Esophagus muscularis mucosa (tissue), 4 donors: ENCODE measurements around the gene B4GALNT1. TPM values are rescaled to one million over a fixed set of nuclear protein-coding genes. Genes with fewer than 3 reads are reported as not detected.

Experiments used
- DNase-seq: peaks from one replicate; pipeline ENCODE4 v3.0.0-alpha.2; 2017; ENCODE audit errors: extremely low spot score
- H3K27ac ChIP-seq, 4 donors: fragments of 200-600 bp; sonication (generic); replicated peaks in 1 of 4; 1 replicate in 3 of 4; 2 replicates in 1 of 4; pipeline ENCODE4 v1.5.1; 2016 to 2019; ENCODE audit warnings: mild to moderate bottlenecking in 1 of 4
- H3K27me3 ChIP-seq, 4 donors: fragments of 200-600 bp; sonication (generic); one replicate each; pipeline versions ENCODE4 v1.5.1 to v1.6.0; 2016 to 2019
- H3K36me3 ChIP-seq, 4 donors: fragments of 200-600 bp; sonication (generic); one replicate each; pipeline ENCODE4 v1.5.1; 2016 to 2019
- H3K4me1 ChIP-seq, 4 donors: fragments of 200-600 bp; sonication (generic); one replicate each; pipeline ENCODE4 v1.5.1; 2016 to 2019
- H3K4me3 ChIP-seq, 4 donors: fragments of 200-600 bp; sonication (generic); 1 replicate in 2 of 4; 2 replicates in 2 of 4; pipeline ENCODE4 v1.5.1; 2016 to 2019; ENCODE audit warnings: mild to moderate bottlenecking in 4 of 4, moderate library complexity in 1 of 4
- H3K9me3 ChIP-seq, 4 donors: fragments of 200-600 bp; sonication (generic); 1 replicate in 3 of 4; 2 replicates in 1 of 4; pipeline ENCODE4 v1.5.1; 2016 to 2019
- CTCF ChIP-seq, 3 experiments: fragments of 200-600 bp in 2 of 3; fragments of 450-650 bp in 1 of 3; sonication (generic) in 2 of 3; IDR thresholded peaks; one replicate each; pipeline ENCODE4 v1.5.1; 2017 to 2019; ENCODE audit warnings: antibody characterized with exemption in 3 of 3, mild to moderate bottlenecking in 2 of 3, moderate library complexity in 1 of 3
- EP300 ChIP-seq: sonication (generic); formaldehyde crosslinking; IDR thresholded peaks from one replicate; pipeline ENCODE4 v1.6.1; 2017; ENCODE audit warnings: antibody characterized with exemption
- POLR2A ChIP-seq: fragments of 450-650 bp; IDR thresholded peaks from one replicate; pipeline ENCODE4 v1.6.1; 2017; ENCODE audit warnings: antibody characterized with exemption, moderate library complexity, mild to moderate bottlenecking, low read depth
- POLR2AphosphoS5 ChIP-seq, 2 donors: sonication (generic); formaldehyde crosslinking; IDR thresholded peaks; one replicate each; pipeline ENCODE4 v1.6.1; 2017; ENCODE audit warnings: antibody characterized with exemption in 2 of 2
- WGBS: methylation state at CpG from one replicate; pipeline ENCODE4 v1.1.5; 2018; 5-methylcytosine and 5-hydroxymethylcytosine counted together
- intact Hi-C: fragments of 100-400 bp; cut with DNase I; formaldehyde crosslinking; loops from one replicate; pipeline ENCODE4 v1.15.1; 2023
- total RNA-seq, 4 donors: library from RNA; depleted of rRNA; stranded (reverse); fragments of >200 nt; gene quantifications; one replicate each; pipeline versions ENCODE4 v1.1.0 to v1.2.1, GENCODE V29; 2016

Gene B4GALNT1
- total RNA-seq, 4 donors from 2014 or later, result 2.8 to 10.9 (median 7.3) TPM

GRCh38 chr12:57583008-57583831 is 49.8 kb downstream of the B4GALNT1 start:
- no peaks in the 10 kb centered on the region for H3K9me3 ChIP-seq
- intact Hi-C loops, result loop anchor here (1.0 to 5.0 kb wide), 2 partner anchors 38 to 109 kb away; partner anchors contain the start of gene OS9
- peaks cover 0 to 17% (median 4%) of the 10 kb centered on the region in 4 donors for H3K36me3 ChIP-seq
- H3K27ac ChIP-seq, result no peak overlapping the region
- H3K4me3 ChIP-seq, result no peak overlapping the region
- H3K4me1 ChIP-seq, result peaks cover 0 to 7% (median 2%) of the 10 kb centered on the region in 4 donors
- TF ChIP-seq CTCF (IDR thresholded peaks at IDR 0.05) (peak; percentile 91 to 97 (median 94)), POLR2A (no peak)
- H3K27me3 ChIP-seq, result peaks cover 0 to 6% (median 0%) of the 10 kb centered on the region in 4 donors
- WGBS, result 49% methylated on average over 13 of the region's 13 CpGs
- no peak for DNase-seq

- no peak overlapping the region for H3K27ac ChIP-seq
- peaks cover 0 to 7% (median 2%) of the 10 kb centered on the region in 4 donors for H3K4me1 ChIP-seq
- H3K27me3 ChIP-seq, result peaks cover 0 to 1% (median 0%) of the 10 kb centered on the region in 4 donors
- TF ChIP-seq EP300 (no peak), POLR2A (no peak), CTCF (IDR thresholded peaks at IDR 0.05) (no peak), POLR2AphosphoS5 (IDR thresholded peaks at IDR 0.05) (no peak)
- 100% methylated on average over 1 of the region's 1 CpG for WGBS
- H3K36me3 ChIP-seq, result peaks cover 0 to 21% (median 4%) of the 10 kb centered on the region in 4 donors
- no peak for DNase-seq
- H3K9me3 ChIP-seq, result no peaks in the 10 kb centered on the region
- intact Hi-C loops, result loop anchor here (5.0 kb wide), 1 partner anchor 110 kb away; the partner anchor contains the start of gene OS9
- no peak overlapping the region for H3K4me3 ChIP-seq
Measured at GRCh38 chr12:57582440-57582839, 50.6 kb downstream of the B4GALNT1 start.

- H3K4me1 ChIP-seq, result peaks cover 0 to 7% (median 2%) of the 10 kb centered on the region in 4 donors
- TF ChIP-seq CTCF (IDR thresholded peaks at IDR 0.05) (no peak), POLR2A (no peak), POLR2AphosphoS5 (IDR thresholded peaks at IDR 0.05) (no peak), EP300 (no peak)
- 86% methylated on average over 1 of the region's 1 CpG for WGBS
- peaks cover 0 to 21% (median 4%) of the 10 kb centered on the region in 4 donors for H3K36me3 ChIP-seq
- no peaks in the 10 kb centered on the region for H3K9me3 ChIP-seq
- H3K27ac ChIP-seq, result no peak overlapping the region
- no peaks in the 10 kb centered on the region for H3K27me3 ChIP-seq
- DNase-seq, result no peak
- no peak overlapping the region for H3K4me3 ChIP-seq
- intact Hi-C loops, result loop anchor here (5.0 kb wide), 1 partner anchor 110 kb away; the partner anchor contains the start of gene OS9
Measured at GRCh38 chr12:57581802-57582201, 51.2 kb downstream of the B4GALNT1 start.

GRCh38 chr12:57580466-57580795 is 52.6 kb downstream of the B4GALNT1 start:
- intact Hi-C loops, result loop anchor here (5.0 kb wide), 1 partner anchor 112 kb away; the partner anchor contains the start of gene OS9
- Histone ChIP-seq H3K4me3 (no peak overlapping the region), H3K27me3 (no peaks in the 10 kb centered on the region), H3K4me1 (peaks cover 0 to 7% (median 2%) of the 10 kb centered on the region in 4 donors), H3K36me3 (peaks cover 0 to 32% (median 4%) of the 10 kb centered on the region in 4 donors), H3K27ac (no peak overlapping the region), H3K9me3 (no peaks in the 10 kb centered on the region)
- TF ChIP-seq POLR2A, result no peak
- TF ChIP-seq CTCF (IDR thresholded peaks at IDR 0.05), result no peak
- TF ChIP-seq POLR2AphosphoS5 (IDR thresholded peaks at IDR 0.05), result no peak
- TF ChIP-seq EP300, result no peak
- WGBS, result 88% methylated on average over 4 of the region's 4 CpGs
- no peak for DNase-seq
